SU-DHL-6 (cell line): ENCODE measurements around the gene PLEKHA5.
"Not testable (repeated sequence)": the region's sequence is repeated elsewhere in the genome, so short reads cannot be mapped to it uniquely, and the experiment has no call there.

Experiments used
- H2AFZ ChIP-seq: fragments of 200-600 bp; sonication (generic); 2 replicates; pipeline ENCODE4 v1.6.1; 2014; ENCODE audit warnings: low read depth, mild to moderate bottlenecking, moderate library complexity, mixed read lengths, antibody characterized with exemption, low read length; ENCODE audit not compliant: severe bottlenecking
- H3F3A ChIP-seq: fragments of 200-600 bp; shearing (Covaris generic); 2 replicates; pipeline ENCODE4 v1.6.0; 2016; ENCODE audit warnings: antibody characterized with exemption, mild to moderate bottlenecking; ENCODE audit not compliant: insufficient read depth
- H3K27ac ChIP-seq: fragments of 200-600 bp; sonication (generic); 2 replicates; pipeline ENCODE4 v1.5.1; 2016; ENCODE audit warnings: low read depth, mild to moderate bottlenecking, low read length, moderate library complexity, mixed read lengths
- H3K27me3 ChIP-seq: fragments of 200-600 bp; sonication (generic), shearing (Covaris generic); 2 replicates; pipeline ENCODE4 v1.6.0; 2014; ENCODE audit warnings: mild to moderate bottlenecking, low read length
- H3K36me3 ChIP-seq: fragments of 200-600 bp; sonication (generic); 2 replicates; pipeline ENCODE4 v1.6.1; 2014; ENCODE audit warnings: mild to moderate bottlenecking, low read length, mixed read lengths
- H3K4me2 ChIP-seq: fragments of 300-600, 200-600 bp; shearing (Covaris generic), sonication (generic); 2 replicates; pipeline ENCODE4 v1.6.0; 2014; ENCODE audit warnings: low read length, low read depth, mild to moderate bottlenecking; ENCODE audit not compliant: poor library complexity, severe bottlenecking
- H3K4me3 ChIP-seq: fragments of 200-600 bp; sonication (generic); 2 replicates; pipeline ENCODE4 v1.5.1; 2014; ENCODE audit warnings: antibody characterized with exemption, low read length, mild to moderate bottlenecking, mixed read lengths; ENCODE audit not compliant: insufficient read depth, poor library complexity, severe bottlenecking
- H3K79me2 ChIP-seq: fragments of 200-600 bp; sonication (generic); 2 replicates; pipeline ENCODE4 v1.6.1; 2014; ENCODE audit warnings: mild to moderate bottlenecking, low read length, moderate library complexity; ENCODE audit not compliant: insufficient read depth
- H3K9ac ChIP-seq: fragments of 200-600 bp; sonication (generic); 2 replicates; pipeline ENCODE4 v1.7.0; 2014; ENCODE audit warnings: mild to moderate bottlenecking, low read length
- H3K9me2 ChIP-seq: fragments of 200-600 bp; sonication (generic); replicated peaks from 2 replicates; pipeline ENCODE4 v1.6.1; 2014; ENCODE audit warnings: low read length; ENCODE audit not compliant: insufficient read depth
- H3K9me3 ChIP-seq: fragments of 200-600 bp; sonication (generic); 2 replicates; pipeline ENCODE4 v1.6.1; 2014; ENCODE audit warnings: low read length, mixed read lengths; ENCODE audit not compliant: insufficient read depth
- H4K20me1 ChIP-seq: fragments of 200-600 bp; sonication (generic); 2 replicates; pipeline ENCODE4 v1.6.1; 2014; ENCODE audit warnings: low read depth, mild to moderate bottlenecking, antibody characterized with exemption, low read length, moderate library complexity, mixed read lengths
- EZH2phosphoT487 ChIP-seq: fragments of 200-600 bp; sonication (generic), shearing (Covaris generic); conservative IDR thresholded peaks from 2 replicates; pipeline ENCODE4 v1.6.1; 2018; ENCODE audit warnings: mild to moderate bottlenecking, antibody characterized with exemption, low read length, moderate library complexity, mixed read lengths
- TF ChIP-seq, protein P1 (sequence below): fragments of 200-600 bp; sonication (generic); IDR thresholded peaks from one replicate; pipeline ENCODE4 v1.5.1; 2017; ENCODE audit warnings: antibody characterized with exemption, mild to moderate bottlenecking, low read length, moderate library complexity; ENCODE audit not compliant: insufficient read depth, poor library complexity, severe bottlenecking

Gene PLEKHA5

DNA sequence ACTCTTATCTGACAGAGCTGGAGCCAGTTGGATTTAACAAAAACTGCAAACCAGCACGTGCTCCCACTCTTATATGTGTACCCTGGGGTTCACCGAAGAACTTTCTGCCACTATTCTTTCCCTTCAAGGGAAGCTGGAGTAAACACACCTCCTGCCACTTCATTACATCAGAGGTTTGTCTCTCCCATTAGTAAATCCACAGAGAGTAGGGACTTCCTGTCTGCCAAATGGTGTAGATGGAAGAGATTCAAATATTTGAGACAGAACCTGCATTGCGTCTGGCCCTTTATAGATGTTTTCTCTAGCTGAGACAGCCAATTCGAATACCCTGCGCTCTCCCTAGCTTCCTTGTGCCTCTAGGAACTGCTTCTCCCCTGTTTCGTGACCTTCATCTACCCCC lies 280.7 kb downstream of the PLEKHA5 start:
- no peak overlapping the region for H2AFZ ChIP-seq
- no peaks in the 10 kb centered on the region for H3K9me3 ChIP-seq
- TF ChIP-seq EZH2phosphoT487: no peak
- no peaks in the 10 kb centered on the region for H3K79me2 ChIP-seq
- H3K36me3 ChIP-seq: no peaks in the 10 kb centered on the region
- no peak overlapping the region for H3K27ac ChIP-seq
- no peaks in the 10 kb centered on the region for H3K9me2 ChIP-seq
- no peak overlapping the region for H3K4me3 ChIP-seq
- no peak overlapping the region for H3K4me2 ChIP-seq
- H4K20me1 ChIP-seq: no peaks in the 10 kb centered on the region
- no peaks in the 10 kb centered on the region for H3K27me3 ChIP-seq
- no peaks in the 10 kb centered on the region for H3F3A ChIP-seq
- H3K9ac ChIP-seq: no peak overlapping the region

DNA sequence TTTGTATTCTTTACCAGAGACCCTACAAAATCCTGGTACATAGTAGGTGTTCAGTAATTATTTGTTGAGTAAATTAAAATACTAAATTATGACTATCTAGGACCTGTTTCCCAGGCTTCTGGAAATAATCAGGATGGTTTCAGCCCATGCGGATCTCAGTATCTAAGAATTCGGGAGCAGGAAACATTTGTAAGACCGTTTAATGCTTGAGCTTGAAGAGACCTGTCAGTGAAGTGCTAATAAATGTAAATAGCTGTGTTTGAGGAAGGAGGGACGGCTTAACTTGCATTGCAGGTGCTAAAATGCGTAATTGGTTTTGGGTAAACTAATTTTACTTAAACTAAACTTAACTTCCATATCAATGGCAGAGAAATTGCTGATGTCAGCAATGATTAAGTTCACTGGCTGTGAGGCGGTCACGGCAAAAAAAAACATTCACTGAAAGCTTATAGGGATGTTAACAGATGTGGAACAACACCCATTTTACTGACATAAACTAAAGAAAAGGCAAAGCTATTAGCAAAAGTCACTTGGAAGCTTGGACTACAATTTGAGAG lies 281.2 kb downstream of the PLEKHA5 start:
- Histone ChIP-seq H3K9me3 (no peaks in the 10 kb centered on the region), H3K9me2 (no peaks in the 10 kb centered on the region), H4K20me1 (no peaks in the 10 kb centered on the region), H3F3A (no peaks in the 10 kb centered on the region), H2AFZ (no peak overlapping the region), H3K27me3 (no peaks in the 10 kb centered on the region), H3K4me2 (no peak overlapping the region), H3K79me2 (no peaks in the 10 kb centered on the region), H3K36me3 (no peaks in the 10 kb centered on the region), H3K9ac (no peak overlapping the region), H3K27ac (no peak overlapping the region), H3K4me3 (no peak overlapping the region)
- TF ChIP-seq, protein P1, sequence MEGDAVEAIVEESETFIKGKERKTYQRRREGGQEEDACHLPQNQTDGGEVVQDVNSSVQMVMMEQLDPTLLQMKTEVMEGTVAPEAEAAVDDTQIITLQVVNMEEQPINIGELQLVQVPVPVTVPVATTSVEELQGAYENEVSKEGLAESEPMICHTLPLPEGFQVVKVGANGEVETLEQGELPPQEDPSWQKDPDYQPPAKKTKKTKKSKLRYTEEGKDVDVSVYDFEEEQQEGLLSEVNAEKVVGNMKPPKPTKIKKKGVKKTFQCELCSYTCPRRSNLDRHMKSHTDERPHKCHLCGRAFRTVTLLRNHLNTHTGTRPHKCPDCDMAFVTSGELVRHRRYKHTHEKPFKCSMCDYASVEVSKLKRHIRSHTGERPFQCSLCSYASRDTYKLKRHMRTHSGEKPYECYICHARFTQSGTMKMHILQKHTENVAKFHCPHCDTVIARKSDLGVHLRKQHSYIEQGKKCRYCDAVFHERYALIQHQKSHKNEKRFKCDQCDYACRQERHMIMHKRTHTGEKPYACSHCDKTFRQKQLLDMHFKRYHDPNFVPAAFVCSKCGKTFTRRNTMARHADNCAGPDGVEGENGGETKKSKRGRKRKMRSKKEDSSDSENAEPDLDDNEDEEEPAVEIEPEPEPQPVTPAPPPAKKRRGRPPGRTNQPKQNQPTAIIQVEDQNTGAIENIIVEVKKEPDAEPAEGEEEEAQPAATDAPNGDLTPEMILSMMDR: no peak
- TF ChIP-seq EZH2phosphoT487: no peak

DNA sequence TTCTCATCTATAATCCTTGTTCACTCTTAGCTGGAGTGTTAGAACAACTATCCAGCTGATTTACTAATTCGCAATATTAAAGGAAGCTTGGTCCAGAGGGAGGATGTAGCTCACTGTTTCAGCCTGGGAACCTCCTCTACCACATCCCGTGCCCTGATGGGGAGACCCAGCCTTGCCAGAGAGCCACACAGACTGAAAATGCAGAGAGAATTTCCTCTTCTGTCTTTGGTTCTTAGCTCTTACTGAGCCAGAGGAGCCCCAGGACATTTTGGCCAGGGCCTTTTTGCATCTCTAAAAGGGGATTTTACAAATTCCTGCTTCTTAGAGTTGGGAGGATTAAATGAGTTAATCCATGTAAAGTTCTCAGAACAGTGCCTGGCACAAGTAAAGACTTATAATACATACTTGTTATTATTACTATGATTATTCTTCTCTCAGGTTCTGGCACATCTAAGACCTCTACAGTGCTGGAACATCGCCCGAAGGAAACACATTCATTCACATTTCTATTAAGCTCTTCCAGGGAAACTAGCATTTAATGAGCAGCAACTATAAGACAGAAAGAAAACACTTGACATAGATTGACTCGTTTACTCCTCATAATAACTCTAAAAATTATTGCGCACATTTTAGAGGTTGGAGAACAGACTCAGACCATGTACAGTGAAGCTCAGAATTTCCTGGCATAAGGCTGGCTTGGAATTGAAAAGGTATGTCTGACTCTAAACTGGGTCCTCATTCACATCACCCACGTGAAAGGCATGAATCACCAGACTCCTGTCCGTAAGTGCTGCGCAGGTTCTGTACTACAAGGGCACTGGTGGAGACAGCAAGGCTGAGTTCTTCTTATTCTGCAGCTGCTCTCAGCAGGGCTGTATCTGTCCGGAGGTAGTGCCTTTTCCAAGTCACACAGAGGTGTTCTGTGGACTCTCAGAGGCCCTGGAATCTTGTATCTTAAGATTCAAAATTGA lies 282.0 kb downstream of the PLEKHA5 start:
- H3K36me3 ChIP-seq: no peaks in the 10 kb centered on the region
- no peak overlapping the region for H3K4me2 ChIP-seq
- TF ChIP-seq, protein P1: no peak
- TF ChIP-seq EZH2phosphoT487: no peak
- no peaks in the 10 kb centered on the region for H3F3A ChIP-seq
- no peak overlapping the region for H3K4me3 ChIP-seq
- no peaks in the 10 kb centered on the region for H3K79me2 ChIP-seq
- no peak overlapping the region for H3K9ac ChIP-seq
- no peaks in the 10 kb centered on the region for H3K27me3 ChIP-seq
- no peaks in the 10 kb centered on the region for H4K20me1 ChIP-seq
- no peak overlapping the region for H3K27ac ChIP-seq
- no peaks in the 10 kb centered on the region for H3K9me3 ChIP-seq
- H3K9me2 ChIP-seq: no peaks in the 10 kb centered on the region
- no peak overlapping the region for H2AFZ ChIP-seq

DNA sequence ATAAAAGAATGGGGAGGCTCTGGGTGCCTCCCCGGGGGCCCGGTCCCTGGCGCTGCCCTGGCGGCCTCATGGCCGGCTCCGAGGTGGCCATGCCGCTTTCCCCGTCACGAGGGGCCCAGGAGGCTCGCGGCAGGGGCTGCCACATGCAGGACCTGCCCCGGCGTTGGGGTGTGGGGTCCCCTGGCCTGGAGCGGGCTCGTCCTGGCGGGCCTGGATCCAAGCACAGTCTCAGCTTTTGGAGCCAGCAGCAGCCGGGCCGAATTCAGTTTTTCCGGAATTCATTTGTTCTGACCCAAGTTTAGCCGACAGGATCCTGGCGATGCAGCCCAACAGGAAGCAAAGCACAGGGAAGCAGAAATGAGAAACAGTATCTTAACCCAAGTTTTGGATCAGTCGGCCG lies 283.3 kb downstream of the PLEKHA5 start:
- H3K27ac ChIP-seq: no peak overlapping the region
- H4K20me1 ChIP-seq: no peaks in the 10 kb centered on the region

DNA sequence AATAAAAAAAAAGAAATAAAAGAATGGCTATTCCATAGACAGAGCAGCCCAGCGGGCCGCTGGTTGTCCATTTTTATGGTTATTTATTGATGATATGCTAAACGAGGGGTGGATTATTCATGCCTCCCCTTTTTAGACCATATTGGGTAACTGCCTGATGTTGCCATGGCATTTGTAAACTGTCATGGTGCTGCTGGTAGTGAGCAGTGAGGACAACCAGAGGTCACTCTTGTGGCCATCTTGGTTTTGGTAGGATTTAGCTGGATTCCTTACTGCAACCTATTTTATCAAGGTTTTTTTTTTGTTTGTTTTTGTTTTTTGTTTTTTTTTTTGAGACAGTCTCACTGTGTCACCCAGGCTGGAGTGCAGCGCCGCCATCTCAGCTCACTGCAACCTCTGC lies 284.0 kb downstream of the PLEKHA5 start:
- not testable (repeated sequence) for H3K4me3 ChIP-seq, H3K9me3 ChIP-seq, H3K36me3 ChIP-seq, H3F3A ChIP-seq, H3K27me3 ChIP-seq, H4K20me1 ChIP-seq, H3K79me2 ChIP-seq, H2AFZ ChIP-seq, H3K9ac ChIP-seq, H3K27ac ChIP-seq, H3K4me2 ChIP-seq, H3K9me2 ChIP-seq

More for the DNA sequence above, 283.3 kb downstream of the PLEKHA5 start:
- Histone ChIP-seq H3K9ac (no peak overlapping the region), H3K4me3 (no peak overlapping the region), H3F3A (no peaks in the 10 kb centered on the region), H2AFZ (no peak overlapping the region), H3K9me2 (no peaks in the 10 kb centered on the region), H3K9me3 (no peaks in the 10 kb centered on the region), H3K36me3 (no peaks in the 10 kb centered on the region), H3K27me3 (no peaks in the 10 kb centered on the region), H3K4me2 (no peak overlapping the region), H3K79me2 (no peaks in the 10 kb centered on the region)
- TF ChIP-seq, protein P1: no peak
- no peak for TF ChIP-seq EZH2phosphoT487
